HepG2 (cell line): ENCODE data around the gene PSMA2. TPM values are rescaled to one million over a fixed set of nuclear protein-coding genes. Genes with fewer than 3 reads are reported as not detected.

Experiments
- EED ChIP-seq: sonication (generic); formaldehyde crosslinking; IDR thresholded peaks from 2 replicates; pipeline ENCODE4 v1.5.0; 2020; ENCODE audit warnings: mild to moderate bottlenecking, missing genetic modification reagents
- FOXC1 ChIP-seq: sonication (generic); formaldehyde crosslinking; IDR thresholded peaks from 2 replicates; pipeline ENCODE4 v1.8.0; 2022; ENCODE audit warnings: mild to moderate bottlenecking, missing genetic modification reagents, borderline replicate concordance
- MXD3 ChIP-seq: IDR thresholded peaks from 2 replicates; pipeline ENCODE4 v1.6.1; 2016; ENCODE audit warnings: mild to moderate bottlenecking, missing biosample characterization, missing genetic modification reagents
- RFX1 ChIP-seq: fragments of 450-650 bp; IDR thresholded peaks from 2 replicates; pipeline ENCODE4 v1.6.1; 2017
- RFX3 ChIP-seq: IDR thresholded peaks from 2 replicates; pipeline ENCODE4 v1.6.1; 2016; ENCODE audit warnings: missing biosample characterization, missing genetic modification reagents
- SKI ChIP-seq: fragments of 450-650 bp; IDR thresholded peaks from one replicate; pipeline ENCODE4 v1.6.1; 2018; ENCODE audit warnings: mild to moderate bottlenecking; ENCODE audit not compliant: partially characterized antibody
- SOX13 ChIP-seq, 3 experiments: fragments of 450-650 bp in 1 of 3; sonication (generic) in 1 of 3; formaldehyde crosslinking in 1 of 3; IDR thresholded peaks in 2 of 3; conservative IDR thresholded peaks in 1 of 3; 2 replicates each; pipeline versions ENCODE4 v1.5.0 to v1.6.1; 2016 to 2020; ENCODE audit warnings: antibody characterized with exemption in 1 of 3, mild to moderate bottlenecking in 1 of 3, missing compliant biosample characterization in 1 of 3, missing genetic modification reagents in 1 of 3, moderate library complexity in 1 of 3
- ZBTB14 ChIP-seq: sonication (generic); formaldehyde crosslinking; IDR thresholded peaks from 2 replicates; pipeline ENCODE4 v1.4.0; 2020; ENCODE audit warnings: missing genetic modification reagents
- ZBTB2 ChIP-seq: sonication (generic); formaldehyde crosslinking; IDR thresholded peaks from 2 replicates; pipeline ENCODE4 v1.8.0; 2022; ENCODE audit warnings: low read depth, missing genetic modification reagents
- ZBTB40 ChIP-seq, 2 experiments: fragments of 450-650 bp in 1 of 2; sonication (generic) in 1 of 2; formaldehyde crosslinking in 1 of 2; IDR thresholded peaks; 2 replicates each; pipeline versions ENCODE4 v1.6.1 to v1.8.0; 2016 to 2022; ENCODE audit warnings: antibody characterized with exemption in 1 of 2, mild to moderate bottlenecking in 1 of 2, missing genetic modification reagents in 1 of 2
- ZNF256 ChIP-seq: sonication (generic); formaldehyde crosslinking; conservative IDR thresholded peaks from 2 replicates; pipeline ENCODE4 v1.4.0; 2020; ENCODE audit warnings: missing genetic modification reagents
- ZNF503 ChIP-seq: sonication (generic); formaldehyde crosslinking; IDR thresholded peaks from 2 replicates; pipeline ENCODE4 v1.4.0; 2020; ENCODE audit warnings: missing genetic modification reagents
- polyA plus RNA-seq, 8 experiments: library from polyadenylated mRNA; depleted of rRNA in 3 of 8; stranded (reverse) in 7 of 8; unstranded in 1 of 8; fragments of >200 nt; fragmentation: Illumina TruSeq in 4 of 8; extraction: Trizol in 4 of 8; gene quantifications; 2 replicates each; pipeline versions ENCODE4 v1.2.1 to v1.2.3, GENCODE V29; 2011 to 2016; ENCODE audit warnings: low read depth in 4 of 8, missing spikeins in 1 of 8, mixed read lengths in 1 of 8; ENCODE audit not compliant: insufficient read depth in 1 of 8
- total RNA-seq, 5 experiments: library from RNA; depleted of rRNA; stranded (reverse); fragments of >200 nt; fragmentation: Illumina TruSeq; extraction: Trizol; gene quantifications; 2 replicates each; pipeline ENCODE4 v1.2.3, GENCODE V29; 2016; ENCODE audit warnings: low read depth in 1 of 5

The PSMA2 gene
- total and polyA plus RNA-seq, 2 of the 13 experiments (the other 11 are each of a cell fraction or from before 2014, with no cell fraction given): 125 to 266 TPM

GRCh38 chr7:42911454-42912447 is 20.2 kb downstream of the PSMA2 start, which contains the start of gene C7orf25 (continued):
- no peak for TF ChIP-seq ZBTB40 (IDR thresholded peaks at IDR 0.05)
- peak; percentile 86 for TF ChIP-seq ZBTB40 (CRISPR knock-in tag; IDR thresholded peaks at IDR 0.05)
- peak; percentile 56 for TF ChIP-seq ZNF503 (CRISPR knock-in tag)
- TF ChIP-seq SKI: peak; percentile 31
- TF ChIP-seq FOXC1 (CRISPR knock-in tag): peak; percentile 87
- peak; percentile 88 for TF ChIP-seq MXD3 (CRISPR knock-in tag)
- TF ChIP-seq RFX1: no peak
- peak; percentile 98 for TF ChIP-seq ZBTB2 (CRISPR knock-in tag)
- TF ChIP-seq EED: no peak; the same call in 1 of the 2 replicates
- no peak for TF ChIP-seq RFX3 (CRISPR knock-in tag)
- peak; percentile 98 for TF ChIP-seq ZBTB14 (CRISPR knock-in tag)
- TF ChIP-seq ZNF256 (CRISPR knock-in tag): 0 out of 2 replicates have a peak, but pooled peaks have one; percentile 79
- no peak for TF ChIP-seq SOX13 (IDR thresholded peaks at IDR 0.05)
- TF ChIP-seq SOX13 (CRISPR knock-in tag; conservative IDR thresholded peaks at IDR 0.05 in 1 of 2, IDR thresholded peaks at IDR 0.05 in 1 of 2): peak in 1 of 2 experiments; percentile 52; a peak in 2 of 4 replicates
